ENCODE data around the gene CD82.

The CD82 gene

GRCh38 chr11:44601471-44602370 is 36.3 kb downstream of the CD82 start:
- DNase-seq (ENCODE audit: low read depth), result no peak

- DNase-seq (ENCODE audit: low read depth), result no peak
Measured at GRCh38 chr11:44602891-44603310, 37.4 kb downstream of the CD82 start.

- no peak for DNase-seq (ENCODE audit: low read depth)
Measured at GRCh38 chr11:44604171-44604581, 38.7 kb downstream of the CD82 start.

GRCh38 chr11:44605068-44605708 is 39.7 kb downstream of the CD82 start:
- no peak for DNase-seq (ENCODE audit: low read depth)

GRCh38 chr11:44605965-44606364 is 40.5 kb downstream of the CD82 start:
- DNase-seq (ENCODE audit: low read depth), result no peak

GRCh38 chr11:44606472-44606871 is 41.0 kb downstream of the CD82 start:
- no peak for DNase-seq (ENCODE audit: low read depth)

- no peak for DNase-seq (ENCODE audit: low read depth)
Measured at GRCh38 chr11:44607319-44607962, 42.0 kb downstream of the CD82 start.

- no peak for DNase-seq (ENCODE audit: low read depth)
Measured at GRCh38 chr11:44607987-44608386, 42.5 kb downstream of the CD82 start.

- no peak for DNase-seq (ENCODE audit: low read depth)
Measured at GRCh38 chr11:44608651-44608990, 43.2 kb downstream of the CD82 start.

- no peak for DNase-seq (ENCODE audit: low read depth)
Measured at GRCh38 chr11:44608991-44609782, 43.7 kb downstream of the CD82 start.

GRCh38 chr11:44609783-44610155 is 44.3 kb downstream of the CD82 start:
- DNase-seq (ENCODE audit: low read depth), result no peak

GRCh38 chr11:44610186-44610955 is 44.9 kb downstream of the CD82 start:
- no peak for DNase-seq (ENCODE audit: low read depth)

GRCh38 chr11:44611088-44611487 is 45.6 kb downstream of the CD82 start:
- DNase-seq (ENCODE audit: low read depth), result no peak

- peak; percentile 52 for DNase-seq (ENCODE audit: low read depth)
Measured at GRCh38 chr11:44611687-44612434, 46.4 kb downstream of the CD82 start.

GRCh38 chr11:44613153-44613552 is 47.7 kb downstream of the CD82 start:
- DNase-seq (ENCODE audit: low read depth), result no peak

- no peak for DNase-seq (ENCODE audit: low read depth)
Measured at GRCh38 chr11:44614281-44614775, 48.9 kb downstream of the CD82 start.

GRCh38 chr11:44615041-44615755 is 49.7 kb downstream of the CD82 start:
- DNase-seq (ENCODE audit: low read depth), result no peak

- no peak for DNase-seq (ENCODE audit: low read depth)
Measured at GRCh38 chr11:44615913-44616791, 50.7 kb downstream of the CD82 start.

Measured in stimulated activated CD8-positive, alpha-beta memory T cell treated with anti-CD3 and anti-CD28 coated beads, Interleukin-4, amount 100 ng/mL, for 24 hours (primary cell).